Embryonic facial prominence (tissue), 1 donor: Measurements from ENCODE around the gene LAMB1.

Source experiments
- DNase-seq: peaks from one replicate; pipeline ENCODE4 v3.0.0-alpha.2; 2016; ENCODE audit errors: extremely low spot score

LAMB1 gene

DNA sequence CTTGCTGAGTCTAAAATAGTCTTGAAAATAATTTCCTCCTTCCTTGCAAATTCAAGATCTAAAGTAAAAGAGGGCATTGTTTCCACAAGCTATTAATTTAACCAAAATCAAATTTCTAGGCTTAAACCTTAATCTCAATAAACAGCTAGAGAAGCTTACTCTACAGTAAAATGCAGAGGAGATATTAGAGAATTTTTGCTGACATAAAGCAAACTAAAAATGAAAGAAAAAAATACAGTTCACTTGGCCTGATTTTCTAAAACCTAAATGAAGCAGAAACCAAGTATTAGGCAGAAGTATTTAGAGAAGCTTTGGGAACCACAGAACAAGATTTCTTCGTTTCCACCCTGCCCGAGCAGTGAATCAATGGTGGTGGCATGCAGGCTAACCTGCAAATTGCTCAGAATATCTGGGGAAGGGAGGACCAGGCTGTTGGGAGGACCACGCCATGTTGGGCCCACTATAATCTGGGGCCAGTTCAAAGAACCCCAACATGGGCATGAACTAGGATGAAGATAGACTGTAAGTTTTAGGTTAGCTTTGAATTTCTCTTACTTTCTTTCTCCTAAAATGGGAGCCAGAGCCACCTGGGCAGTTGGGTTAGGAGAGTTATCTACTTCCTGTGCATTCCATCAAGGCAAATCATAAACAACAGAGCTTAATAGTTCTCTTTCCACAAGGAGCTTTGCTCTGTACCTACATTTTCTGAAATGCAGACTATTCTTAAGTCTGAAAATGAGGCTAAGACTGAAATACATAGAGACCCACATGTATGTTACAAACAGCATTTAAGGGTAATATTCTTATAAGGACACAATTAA lies 4.1 kb downstream of the LAMB1 start:
- DNase-seq, result no peak

GRCh38 chr7:107998150-107998549 lies 4.8 kb downstream of the LAMB1 start:
- DNase-seq, result no peak

DNA sequence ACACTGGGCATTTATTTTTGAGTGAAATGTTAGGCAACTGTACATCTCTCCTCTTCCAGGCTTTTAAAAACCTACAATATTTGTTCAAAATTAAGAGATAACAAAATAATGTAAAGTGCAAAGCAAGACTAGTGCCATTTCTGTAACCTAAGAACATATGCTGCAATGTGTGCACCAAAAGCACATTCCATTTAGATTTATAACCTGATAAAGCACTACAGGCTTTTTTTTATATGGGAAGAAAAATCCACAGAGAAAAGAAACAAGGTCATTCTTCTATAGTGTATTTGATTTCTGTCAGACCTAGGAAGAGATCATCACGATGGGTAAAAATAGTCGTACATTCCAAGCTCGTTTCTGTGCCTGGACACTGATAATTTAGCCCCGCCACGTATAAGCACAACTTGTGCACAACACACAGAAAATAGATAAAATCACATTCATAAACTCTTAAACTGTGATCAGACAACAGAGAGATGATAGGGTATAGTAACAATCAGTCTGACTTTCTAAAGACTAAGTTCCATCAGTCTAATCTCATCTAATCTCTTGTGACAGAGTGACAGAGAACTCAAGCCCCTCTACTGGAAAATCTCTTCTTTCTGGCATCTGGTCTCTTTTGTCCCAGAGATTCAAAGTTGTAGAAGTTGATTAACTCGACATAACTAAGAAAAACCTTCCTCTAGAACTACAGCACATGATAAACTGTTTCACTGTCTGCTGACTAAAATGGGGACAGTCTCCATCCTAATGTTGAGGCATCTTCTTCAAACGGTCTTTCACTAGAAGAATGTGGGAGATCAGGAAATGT lies 6.7 kb downstream of the LAMB1 start:
- no peak for DNase-seq

GRCh38 chr7:107995184-107996071 lies 7.5 kb downstream of the LAMB1 start:
- no peak for DNase-seq

GRCh38 chr7:107994421-107995030 lies 8.4 kb downstream of the LAMB1 start:
- DNase-seq, result no peak

GRCh38 chr7:107993891-107994291 lies 9.1 kb downstream of the LAMB1 start:
- DNase-seq, result peak; percentile 68

DNA sequence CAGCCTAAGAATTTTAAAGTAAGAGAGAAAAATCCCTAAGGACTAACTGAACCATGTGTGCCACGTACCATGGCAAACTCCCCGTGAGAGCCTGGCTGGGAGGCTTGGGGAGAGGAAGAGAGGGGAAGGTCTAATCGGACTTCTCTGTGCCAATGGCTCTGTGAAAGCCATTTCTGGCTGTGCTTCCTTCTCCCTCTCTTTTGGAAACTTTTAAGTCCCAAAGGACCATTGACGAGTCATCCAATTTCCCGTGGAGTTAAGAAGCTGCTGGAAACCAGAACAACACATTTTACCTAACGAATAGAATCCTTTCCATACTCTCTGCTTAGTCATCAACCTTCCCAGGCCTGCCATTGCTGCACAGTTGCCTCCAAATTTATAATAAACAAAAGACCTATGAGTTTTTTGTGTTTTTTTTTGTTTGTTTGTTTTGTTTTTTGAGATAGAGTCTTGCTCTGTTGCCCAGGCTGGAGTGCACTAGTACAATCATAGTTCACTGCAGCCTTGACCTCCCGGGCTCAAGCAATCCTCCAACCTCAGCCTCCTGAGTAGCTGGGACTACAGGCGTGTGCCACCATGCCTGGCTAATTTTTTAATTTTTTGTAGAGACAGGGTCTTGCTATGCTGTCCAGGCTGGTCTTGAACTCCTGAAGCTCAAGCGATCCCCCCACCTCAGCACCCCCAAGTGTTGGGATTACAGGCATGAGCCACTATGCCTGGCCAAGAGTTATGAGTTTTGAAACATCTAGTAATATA lies 13.2 kb downstream of the LAMB1 start:
- DNase-seq, result no peak

GRCh38 chr7:107982918-107983389 lies 20.0 kb downstream of the LAMB1 start:
- DNase-seq, result no peak

DNA sequence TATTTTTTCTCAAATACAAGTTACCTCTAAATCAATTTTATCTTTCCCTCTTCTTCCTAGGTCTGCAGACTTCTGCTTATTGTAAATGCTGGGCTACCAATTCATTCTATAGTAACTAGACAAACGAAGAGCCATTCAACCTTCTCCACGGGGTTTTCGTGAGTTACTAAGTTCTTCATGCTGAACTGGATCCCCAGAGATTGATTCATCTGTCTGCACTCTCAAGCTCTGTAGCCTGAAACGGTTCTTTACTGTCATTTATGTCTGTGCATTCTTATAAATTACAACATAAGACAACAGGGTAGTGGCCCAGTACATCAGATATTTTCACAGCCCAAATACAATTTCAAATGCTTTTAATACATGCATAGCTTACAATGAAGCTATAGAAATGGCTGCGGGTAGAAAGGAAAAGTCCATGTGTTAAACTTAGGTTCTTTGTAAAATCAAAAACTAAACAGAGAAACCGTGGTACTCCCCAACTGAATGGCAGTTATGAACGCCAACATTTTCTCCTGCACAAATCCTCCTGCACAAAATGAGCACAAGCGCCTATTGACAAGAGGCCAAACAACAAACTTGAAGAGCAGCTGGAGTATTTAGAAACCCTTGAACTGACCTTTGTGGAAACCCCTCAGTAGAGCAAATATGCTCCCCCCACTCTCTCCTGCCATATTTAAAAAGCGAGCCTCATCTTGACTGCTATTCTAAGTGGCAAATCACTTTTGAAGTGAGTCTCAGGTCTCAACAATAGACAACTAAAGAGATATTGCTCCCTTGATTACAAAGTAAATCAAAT lies 20.7 kb downstream of the LAMB1 start:
- DNase-seq, result no peak

DNA sequence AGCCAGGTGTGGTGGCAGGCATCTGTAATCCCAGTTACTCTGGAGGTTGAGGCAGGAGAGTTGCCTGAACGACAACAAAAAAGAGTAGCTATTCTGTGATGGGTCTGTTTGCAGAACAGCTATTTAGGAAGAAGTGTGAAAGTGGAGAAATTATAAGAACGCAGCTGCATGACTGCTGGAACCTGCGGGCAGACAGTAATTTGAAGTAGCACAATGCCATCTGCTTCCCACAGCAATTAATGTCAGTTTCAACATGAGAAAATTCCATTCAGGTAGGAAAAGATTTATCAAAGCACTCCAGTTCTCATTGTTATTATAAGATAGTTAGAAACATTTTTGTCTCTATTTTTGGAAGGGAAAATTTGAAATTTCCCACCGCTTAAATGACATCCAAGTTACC lies 21.5 kb downstream of the LAMB1 start:
- no peak for DNase-seq

DNA sequence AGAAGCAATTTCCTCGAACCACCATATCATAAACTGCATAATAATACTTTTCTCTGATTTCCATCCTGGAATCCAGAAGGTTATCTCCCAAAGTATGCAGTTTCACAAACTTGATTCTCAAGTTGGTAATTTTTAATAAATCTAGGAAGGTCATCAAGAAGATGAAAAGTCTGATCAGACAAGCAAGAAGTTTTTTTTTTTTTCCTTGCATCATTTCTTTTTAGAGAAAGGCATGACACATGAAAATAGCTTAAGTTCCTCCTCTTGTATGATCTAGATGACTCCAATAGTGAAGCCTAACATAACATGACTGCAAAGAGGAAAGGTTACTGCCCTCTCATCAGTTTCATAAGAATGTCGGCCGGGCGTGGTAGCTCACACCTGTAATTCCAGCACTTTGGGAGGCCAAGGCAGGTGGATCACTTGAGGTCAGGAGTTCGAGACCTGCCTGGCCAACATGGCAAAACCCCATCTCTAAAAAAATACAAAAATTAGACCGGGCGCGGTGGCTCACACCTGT lies 22.2 kb downstream of the LAMB1 start:
- DNase-seq, result no peak

DNA sequence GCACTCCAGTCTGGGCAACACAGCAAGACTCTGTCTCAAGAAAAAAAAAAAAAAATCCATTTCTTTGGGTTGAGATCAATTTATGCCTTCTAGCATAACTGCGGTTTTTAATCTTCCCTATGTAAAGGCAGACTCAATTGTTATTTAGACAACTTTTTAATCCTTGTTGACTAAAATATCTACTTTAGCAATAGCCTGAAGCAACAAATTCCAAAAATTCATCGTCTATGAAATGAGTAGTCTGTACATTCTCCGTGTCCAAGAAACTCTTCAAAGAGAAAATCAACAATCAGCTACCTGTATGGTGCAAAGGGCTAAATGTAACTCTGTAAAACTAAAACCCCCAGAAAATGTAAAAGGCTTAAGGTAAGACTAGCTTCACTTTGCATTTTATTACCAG lies 22.8 kb downstream of the LAMB1 start:
- no peak for DNase-seq

- no peak for DNase-seq
Measured at GRCh38 chr7:107978815-107979408, 24.0 kb downstream of the LAMB1 start.

DNA sequence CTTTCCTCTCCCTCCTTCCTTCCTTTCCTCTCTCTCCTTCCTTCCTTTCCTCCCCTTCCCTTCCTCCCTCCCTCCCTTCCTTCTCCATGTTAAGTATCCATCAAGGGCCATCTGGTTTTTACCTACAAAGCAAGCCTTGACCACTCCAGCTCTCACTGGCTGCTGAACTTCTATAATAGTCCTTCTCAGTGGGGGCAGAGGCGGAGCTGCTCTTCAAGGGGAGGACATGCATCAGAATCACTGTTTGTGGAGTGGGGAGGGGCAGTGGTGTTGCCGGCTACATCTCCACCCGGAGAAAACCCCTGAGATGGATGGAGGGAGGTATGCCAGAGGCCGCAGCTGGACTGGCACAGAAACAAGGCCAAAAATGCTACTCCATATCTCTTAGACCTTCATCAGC lies 25.9 kb downstream of the LAMB1 start:
- no peak for DNase-seq

GRCh38 chr7:107976620-107977019 lies 26.3 kb downstream of the LAMB1 start:
- DNase-seq, result no peak

- DNase-seq, result no peak
Measured at GRCh38 chr7:107975394-107976013, 27.5 kb downstream of the LAMB1 start.

GRCh38 chr7:107973861-107974260 lies 29.1 kb downstream of the LAMB1 start:
- DNase-seq, result no peak

GRCh38 chr7:107972941-107973376 lies 30.0 kb downstream of the LAMB1 start:
- DNase-seq, result no peak

DNA sequence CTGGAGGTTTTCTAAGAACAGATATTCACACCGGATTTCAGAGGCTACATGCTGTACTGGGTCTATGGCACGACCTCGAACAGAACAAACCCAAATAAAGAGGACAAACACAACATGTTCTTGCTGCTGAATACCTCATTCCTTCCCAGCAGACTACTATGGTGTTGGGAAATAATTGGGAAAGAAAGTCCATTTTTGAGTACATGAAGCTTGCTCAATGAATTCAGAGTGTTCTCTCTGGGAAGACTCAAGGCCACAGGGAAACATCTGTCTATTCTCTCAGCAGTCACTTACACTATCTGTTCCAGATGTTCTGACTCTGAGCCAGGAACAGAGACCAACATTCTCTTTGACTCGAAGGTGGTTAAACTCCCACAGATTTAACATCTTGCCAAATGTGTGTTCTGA lies 30.9 kb downstream of the LAMB1 start:
- DNase-seq, result peak; percentile 65
